Activated T-cell treated with anti-CD3 and anti-CD28 coated beads for 4 hours (primary cell): ENCODE measurements around the gene GADD45G.

ENCODE experiments used
- DNase-seq: peaks from one replicate; pipeline ENCODE4 v3.0.0-alpha.2; 2020

GADD45G gene

GRCh38 chr9:89592963-89593726, 11.7 kb upstream of the GADD45G start:
- DNase-seq, result no peak

- DNase-seq, result peak; percentile 48
These were observed 10.9 kb upstream of the GADD45G start for GRCh38 chr9:89593727-89594427.

GRCh38 chr9:89594811-89595550, 9.8 kb upstream of the GADD45G start:
- no peak for DNase-seq

- no peak for DNase-seq
These were observed 9.2 kb upstream of the GADD45G start for GRCh38 chr9:89595646-89596045.

GRCh38 chr9:89596937-89597555, 7.8 kb upstream of the GADD45G start:
- DNase-seq, result no peak

- peak; percentile 51 for DNase-seq
These were observed 7.0 kb upstream of the GADD45G start for GRCh38 chr9:89597711-89598362.

- DNase-seq, result no peak
These were observed 6.5 kb upstream of the GADD45G start for GRCh38 chr9:89598363-89598713.

- DNase-seq, result no peak
These were observed 5.9 kb upstream of the GADD45G start for GRCh38 chr9:89598926-89599325.

GRCh38 chr9:89600831-89601230, 4.0 kb upstream of the GADD45G start:
- no peak for DNase-seq

- no peak for DNase-seq
These were observed 3.5 kb upstream of the GADD45G start for GRCh38 chr9:89601306-89601705.

GRCh38 chr9:89601856-89602562, 2.8 kb upstream of the GADD45G start:
- no peak for DNase-seq

- peak; percentile 85 for DNase-seq
These were observed 1.6 kb upstream of the GADD45G start for GRCh38 chr9:89602978-89603766.

- no peak for DNase-seq
These were observed 796 bp upstream of the GADD45G start for GRCh38 chr9:89603767-89604665.

- peak; percentile 55 for DNase-seq
These were observed 745 bp downstream of the GADD45G start for GRCh38 chr9:89605465-89606048.

- no peak for DNase-seq
These were observed 1.3 kb downstream of the GADD45G start for GRCh38 chr9:89606049-89606623.

GRCh38 chr9:89606624-89607311, 2.0 kb downstream of the GADD45G start:
- DNase-seq, result no peak

GRCh38 chr9:89608641-89609335, 4.0 kb downstream of the GADD45G start:
- DNase-seq, result no peak

GRCh38 chr9:89609426-89610006, 4.7 kb downstream of the GADD45G start:
- no peak for DNase-seq
